Inflammatory macrophage (primary cell): ENCODE data around the gene NRXN3.
A peak's percentile ranks its signal among the peaks of the same experiment; 100 is the strongest.

Source experiments
- DNase-seq, 2 donors: peaks; one replicate each; pipeline ENCODE4 v3.0.0-alpha.2; 2020 to 2022

NRXN3 gene

DNA sequence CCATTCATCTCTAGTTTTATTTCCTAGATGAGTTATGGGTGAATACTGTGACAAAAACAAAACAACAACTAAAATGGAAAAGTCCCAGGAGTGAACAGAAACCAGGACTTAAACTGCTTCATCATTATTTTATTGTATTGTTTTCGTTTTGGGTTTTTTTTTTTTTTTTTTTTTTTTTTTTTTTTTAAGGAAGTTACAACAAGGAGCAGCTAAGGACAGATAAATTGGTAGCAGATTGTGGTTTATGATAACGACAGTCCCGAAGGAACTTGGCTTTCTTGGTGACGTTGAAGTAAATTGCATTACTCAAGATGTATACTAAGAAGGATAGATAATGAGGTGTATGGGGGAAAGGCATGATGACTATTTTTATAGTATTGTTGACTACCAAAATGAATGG, 866.3 kb downstream of the NRXN3 start:
- peak; percentile 28 to 41 for DNase-seq

DNA sequence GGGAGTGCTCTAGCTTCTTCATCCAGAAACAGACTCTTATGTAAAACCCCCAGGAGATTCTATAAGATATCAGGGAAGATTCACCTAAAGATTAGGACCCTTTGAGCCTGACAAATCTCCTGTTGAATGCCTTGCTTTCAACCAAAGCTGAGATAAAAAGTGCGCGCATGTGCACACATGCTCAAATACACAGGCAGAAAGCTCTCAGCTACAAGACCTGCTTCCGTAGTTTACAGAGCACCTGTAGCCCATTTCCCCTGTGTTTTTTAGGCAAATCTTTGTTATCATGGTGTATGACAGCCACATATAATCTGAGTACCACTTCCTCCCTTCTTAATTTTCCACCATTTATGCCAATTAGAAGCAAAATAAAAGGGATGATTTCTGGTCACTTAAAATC, 866.9 kb downstream of the NRXN3 start:
- no peak for DNase-seq

DNA sequence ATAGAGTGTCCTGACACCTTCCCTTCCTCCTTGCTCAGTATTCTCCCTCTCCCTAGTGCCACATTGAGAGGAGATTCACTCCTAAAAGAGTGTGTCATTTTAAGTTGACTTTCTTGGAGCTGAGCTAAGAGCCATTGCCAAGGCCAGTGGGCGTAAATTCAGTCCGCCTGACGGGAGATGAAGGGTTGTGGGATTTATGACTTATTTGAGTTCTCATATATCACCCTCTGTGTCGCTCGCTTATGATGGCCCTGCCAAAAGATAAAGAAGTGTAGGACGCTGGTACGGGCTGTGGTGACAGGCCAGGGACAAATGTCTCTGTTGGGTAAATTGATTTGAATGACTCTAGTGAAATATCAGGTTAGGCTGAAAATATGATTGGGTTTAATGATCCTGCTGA, 867.4 kb downstream of the NRXN3 start:
- no peak for DNase-seq

DNA sequence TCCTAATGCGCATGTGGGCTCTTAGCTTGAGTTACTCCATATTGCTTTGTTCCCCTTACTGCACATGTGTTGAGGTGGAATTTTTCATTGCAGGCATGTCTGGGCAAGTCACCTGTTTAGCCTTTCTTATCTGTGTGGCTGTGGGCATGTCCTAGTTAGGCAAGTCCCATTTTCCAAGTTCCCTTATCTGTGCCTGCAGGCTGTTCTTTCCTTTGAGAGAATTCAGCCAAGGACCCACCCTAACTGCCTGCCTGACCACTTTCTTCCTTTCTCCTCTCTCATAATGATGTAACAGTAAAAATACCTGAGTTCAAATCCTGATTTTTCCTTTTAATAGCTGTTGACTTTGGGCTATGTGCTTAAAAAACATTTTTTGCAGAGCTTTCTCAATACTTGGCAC, 870.6 kb downstream of the NRXN3 start:
- no peak for DNase-seq

DNA sequence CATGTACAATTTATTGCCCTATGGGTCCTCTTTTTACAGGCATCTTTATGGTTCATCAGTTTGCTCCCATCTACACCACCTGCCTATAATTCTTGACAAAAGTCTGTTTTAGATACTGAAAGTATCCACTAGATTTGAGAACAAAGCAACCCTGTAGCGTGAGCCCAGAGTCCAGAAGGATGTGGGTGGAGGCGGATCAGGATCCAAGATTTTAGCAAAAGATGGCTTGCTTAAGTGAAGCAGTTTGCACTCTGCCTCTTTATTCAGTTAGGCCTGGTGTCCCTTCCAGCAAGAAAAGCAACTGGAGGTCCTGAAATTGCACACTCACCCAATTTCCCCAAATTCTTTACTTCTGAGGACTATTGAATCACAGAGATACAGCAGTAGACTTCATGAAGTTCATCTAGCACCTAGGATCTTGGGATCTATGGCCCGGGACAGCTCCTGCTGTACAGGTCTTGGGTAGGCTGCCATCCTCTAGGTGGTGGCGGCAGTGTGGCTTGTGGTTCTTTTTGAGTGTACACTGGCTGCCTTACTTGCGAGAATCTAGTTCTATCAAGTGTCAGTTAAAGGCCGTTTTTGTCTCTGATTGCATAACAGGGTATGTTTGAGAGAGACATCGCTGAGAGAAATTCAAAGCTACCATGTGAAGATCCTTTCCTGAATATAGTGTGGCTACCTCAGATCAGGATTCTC, 873.2 kb downstream of the NRXN3 start:
- no peak for DNase-seq

- no peak for DNase-seq
Observed at GRCh38 chr14:79044894-79045624, 874.9 kb downstream of the NRXN3 start.

GRCh38 chr14:79050787-79051727, 880.9 kb downstream of the NRXN3 start:
- DNase-seq: no peak

GRCh38 chr14:79051742-79052141, 881.6 kb downstream of the NRXN3 start:
- DNase-seq: no peak

- no peak for DNase-seq
Observed at GRCh38 chr14:79056879-79057278, 886.7 kb downstream of the NRXN3 start.

DNA sequence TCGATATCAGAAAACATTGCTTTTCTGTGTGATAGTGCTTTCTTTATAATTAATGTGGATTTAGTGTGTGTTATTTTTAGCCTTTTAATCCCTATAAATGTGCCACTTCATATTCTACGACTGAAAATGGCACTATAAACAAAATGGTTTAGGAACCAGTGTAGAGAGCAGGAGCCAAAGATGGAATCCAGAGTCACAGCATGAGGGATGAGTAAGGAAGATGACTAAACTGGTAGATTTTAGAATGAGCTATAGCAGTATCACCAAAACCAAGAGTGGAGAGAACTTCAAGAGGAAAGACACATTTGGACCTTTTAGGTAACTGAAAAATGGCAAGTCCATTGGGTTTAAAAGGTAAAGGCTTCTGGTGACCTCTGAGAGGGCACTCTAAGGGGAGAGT, 887.2 kb downstream of the NRXN3 start:
- DNase-seq: no peak

DNA sequence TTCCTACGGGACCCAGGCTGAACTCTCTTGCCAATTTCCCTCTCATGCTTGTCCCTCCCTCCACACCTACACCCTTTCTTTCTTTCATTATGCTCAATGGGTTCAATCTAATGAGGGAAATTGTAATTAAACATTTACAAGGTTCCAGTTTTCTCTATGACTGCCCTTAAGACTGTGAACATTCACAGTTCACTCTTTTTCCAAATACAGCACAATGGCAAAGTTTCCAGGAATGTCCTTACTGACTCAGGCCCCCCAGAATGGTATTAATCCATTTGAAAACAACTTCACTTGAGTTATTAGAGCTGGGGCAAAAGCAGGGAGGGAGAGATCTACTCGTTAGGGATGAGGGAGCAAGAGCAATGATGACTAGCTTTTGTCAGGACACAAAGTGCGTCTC, 892.1 kb downstream of the NRXN3 start:
- DNase-seq: no peak

DNA sequence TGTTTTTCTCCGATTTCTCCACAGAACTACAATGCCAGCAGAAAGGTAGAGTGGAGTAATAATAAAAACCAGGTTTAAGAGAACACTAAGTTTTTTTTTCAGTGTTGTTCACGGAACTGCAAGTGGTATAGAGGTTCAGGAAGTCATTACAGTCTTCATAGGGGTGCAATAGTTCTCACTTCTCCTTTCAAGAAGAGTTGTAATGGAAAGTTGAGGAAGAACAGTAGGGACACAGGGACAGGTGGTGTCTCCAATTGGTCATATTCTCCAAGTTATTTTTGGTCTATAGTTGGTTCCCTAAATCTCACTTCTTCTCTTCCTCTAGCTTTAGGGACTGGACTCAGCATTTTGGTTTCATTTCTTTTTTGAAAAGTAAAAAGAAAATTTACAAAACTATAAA, 894.0 kb downstream of the NRXN3 start:
- peak; percentile 56 to 69 for DNase-seq

GRCh38 chr14:79074510-79074909, 904.3 kb downstream of the NRXN3 start:
- DNase-seq: no peak

DNA sequence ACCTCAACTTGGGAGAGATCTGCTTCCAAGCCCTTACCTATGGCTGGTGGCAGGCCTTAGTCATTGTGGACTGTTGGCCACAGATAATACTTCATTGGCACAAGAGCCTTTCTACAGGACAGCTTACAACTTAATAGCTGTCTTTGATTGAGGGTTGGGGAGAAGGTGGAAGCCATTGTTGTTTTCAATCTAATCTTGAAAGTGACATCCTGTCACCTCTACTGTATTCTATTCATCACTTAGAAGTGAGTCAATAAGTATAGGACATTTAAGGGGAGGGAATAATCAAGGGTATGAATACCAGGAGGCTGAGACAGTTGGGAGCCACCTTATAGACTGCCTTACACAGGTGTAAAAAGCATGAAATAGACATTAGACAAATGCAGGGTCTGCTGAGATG, 906.3 kb downstream of the NRXN3 start:
- no peak for DNase-seq

GRCh38 chr14:79077096-79077495, 906.9 kb downstream of the NRXN3 start:
- DNase-seq: no peak

- DNase-seq: no peak
Observed at GRCh38 chr14:79080040-79080439, 909.9 kb downstream of the NRXN3 start.

- DNase-seq: no peak
Observed at GRCh38 chr14:79082883-79083282, 912.7 kb downstream of the NRXN3 start.

GRCh38 chr14:79083356-79083755, 913.2 kb downstream of the NRXN3 start:
- DNase-seq: no peak

GRCh38 chr14:79084861-79085260, 914.7 kb downstream of the NRXN3 start:
- no peak for DNase-seq

GRCh38 chr14:79089576-79089975, 919.4 kb downstream of the NRXN3 start:
- DNase-seq: no peak

- no peak for DNase-seq
Observed at GRCh38 chr14:79090641-79091180, 920.5 kb downstream of the NRXN3 start.

DNA sequence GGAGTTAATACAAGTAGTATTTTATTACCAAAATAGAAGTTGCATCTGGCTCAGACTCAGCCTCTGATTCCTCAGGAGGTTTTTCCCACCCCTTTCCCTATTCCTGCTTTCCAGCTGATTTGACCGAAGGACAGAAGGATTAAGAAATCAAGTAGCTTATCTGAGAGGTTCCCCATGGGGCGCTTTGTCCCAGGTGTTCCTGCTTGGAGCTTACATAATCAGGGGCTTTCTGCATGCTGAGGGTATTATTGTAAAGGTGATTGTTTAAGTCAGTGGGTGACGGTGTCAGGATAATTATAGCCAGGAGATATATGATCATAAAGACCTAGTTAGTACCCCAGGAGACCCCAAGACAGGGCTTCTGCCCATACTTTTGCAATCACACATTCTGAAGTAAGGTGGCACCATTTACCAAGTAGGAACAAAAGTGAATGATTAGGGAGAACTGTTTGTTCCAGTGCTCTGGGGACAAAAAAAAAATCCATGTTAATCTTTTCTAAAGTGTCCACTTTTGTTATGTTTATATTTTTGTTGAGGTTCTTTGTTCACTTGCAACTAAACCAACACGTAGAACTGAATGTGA, 921.3 kb downstream of the NRXN3 start:
- no peak for DNase-seq

DNA sequence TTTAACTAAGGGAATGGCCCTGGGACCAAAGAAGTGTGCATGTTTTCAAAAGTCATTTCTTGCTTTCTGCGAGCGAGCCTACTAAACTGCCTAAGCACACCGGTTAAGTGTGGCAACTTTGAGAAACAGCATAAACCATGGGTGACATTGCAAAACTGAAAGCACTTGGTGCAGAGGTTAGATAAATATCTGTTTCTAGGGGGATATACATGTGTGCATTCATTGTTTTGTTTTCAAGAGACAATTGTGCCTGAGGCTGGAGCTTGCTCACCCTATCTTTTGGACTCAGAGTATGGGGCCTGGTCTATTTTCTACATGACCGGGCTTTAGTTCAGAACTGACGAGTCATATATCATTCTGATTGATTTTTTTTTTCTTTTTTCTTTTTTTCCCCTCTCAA, 923.4 kb downstream of the NRXN3 start:
- no peak for DNase-seq
